Peyer's patch (tissue), 4 donors: ENCODE results near the gene KDM1B. TPM values are rescaled to one million over a fixed set of nuclear protein-coding genes. Genes with fewer than 3 reads are reported as not detected.

Experiments used
- DNase-seq, 3 donors: peaks; one replicate each; pipeline ENCODE4 v3.0.0-alpha.2; 2017 to 2019
- H3K27ac ChIP-seq, 4 donors: fragments of 200-600 bp; sonication (generic); one replicate each; pipeline ENCODE4 v1.5.1; 2016 to 2019
- H3K27me3 ChIP-seq, 2 donors: fragments of 200-600 bp; sonication (generic); one replicate each; pipeline ENCODE4 v1.5.1; 2019
- H3K36me3 ChIP-seq, 3 donors: fragments of 200-600 bp; sonication (generic); one replicate each; pipeline ENCODE4 v1.5.1; 2016 to 2019
- H3K4me1 ChIP-seq, 4 donors: fragments of 200-600 bp; sonication (generic); one replicate each; pipeline ENCODE4 v1.5.1; 2016 to 2019
- H3K4me3 ChIP-seq, 4 donors: fragments of 200-600 bp; sonication (generic); 1 replicate in 3 of 4; 2 replicates in 1 of 4; pipeline ENCODE4 v1.5.1; 2016 to 2019; ENCODE audit warnings: mild to moderate bottlenecking in 1 of 4
- H3K9me3 ChIP-seq, 4 donors: fragments of 200-600 bp; sonication (generic); one replicate each; pipeline ENCODE4 v1.5.1; 2016 to 2019; ENCODE audit warnings: mild to moderate bottlenecking in 1 of 4
- CTCF ChIP-seq, 6 experiments: fragments of 450-650 bp in 4 of 6; fragments of 200-600 bp in 2 of 6; sonication (generic) in 1 of 6; IDR thresholded peaks; one replicate each; pipeline ENCODE4 v1.5.1; 2017 to 2019; ENCODE audit warnings: antibody characterized with exemption in 6 of 6, mild to moderate bottlenecking in 3 of 6, moderate library complexity in 1 of 6
- POLR2A ChIP-seq, 2 donors: fragments of 450-650 bp; IDR thresholded peaks; one replicate each; pipeline ENCODE4 v1.5.1; 2017; ENCODE audit warnings: antibody characterized with exemption in 2 of 2, mild to moderate bottlenecking in 2 of 2, moderate library complexity in 2 of 2
- total RNA-seq, 4 donors: library from RNA; depleted of rRNA; stranded (reverse); fragments of >200 nt; gene quantifications; one replicate each; pipeline ENCODE4 v1.1.0, GENCODE V29; 2016

Gene KDM1B
- total RNA-seq, 4 donors from 2014 or later = 15.1 to 22.1 (median 19.1) TPM

GRCh38 chr6:18132346-18132745 lies 22.9 kb upstream of the KDM1B start:
- no peak overlapping the region for H3K4me3 ChIP-seq

GRCh38 chr6:18135171-18135570 lies 20.1 kb upstream of the KDM1B start:
- H3K9me3 ChIP-seq = no peaks in the 10 kb centered on the region
- no peaks in the 10 kb centered on the region for H3K27me3 ChIP-seq
- no peak overlapping the region for H3K27ac ChIP-seq
- no peak for DNase-seq
- no peaks in the 10 kb centered on the region for H3K4me1 ChIP-seq
- H3K36me3 ChIP-seq = peaks cover 0 to 64% (median 0%) of the 10 kb centered on the region in 3 donors
- H3K4me3 ChIP-seq = no peak overlapping the region
- TF ChIP-seq POLR2A (IDR thresholded peaks at IDR 0.05) (no peak), CTCF (IDR thresholded peaks at IDR 0.05) (no peak)

More at GRCh38 chr6:18132346-18132745, 22.9 kb upstream of the KDM1B start:
- Histone ChIP-seq H3K27me3 (no peaks in the 10 kb centered on the region), H3K9me3 (no peaks in the 10 kb centered on the region), H3K4me1 (no peaks in the 10 kb centered on the region), H3K36me3 (peaks cover 0 to 53% (median 0%) of the 10 kb centered on the region in 3 donors), H3K27ac (no peak overlapping the region)
- DNase-seq = no peak
- no peak for TF ChIP-seq POLR2A (IDR thresholded peaks at IDR 0.05)
- no peak for TF ChIP-seq CTCF (IDR thresholded peaks at IDR 0.05)

GRCh38 chr6:18136260-18136659 lies 19.0 kb upstream of the KDM1B start:
- peaks cover 0 to 63% (median 0%) of the 10 kb centered on the region in 3 donors for H3K36me3 ChIP-seq
- H3K9me3 ChIP-seq = no peaks in the 10 kb centered on the region

GRCh38 chr6:18138906-18139305 lies 16.3 kb upstream of the KDM1B start:
- no peaks in the 10 kb centered on the region for H3K9me3 ChIP-seq
- H3K4me3 ChIP-seq = no peak overlapping the region
- DNase-seq = no peak
- peaks cover 0 to 75% (median 0%) of the 10 kb centered on the region in 3 donors for H3K36me3 ChIP-seq
- no peaks in the 10 kb centered on the region for H3K27me3 ChIP-seq
- no peaks in the 10 kb centered on the region for H3K4me1 ChIP-seq
- TF ChIP-seq CTCF (IDR thresholded peaks at IDR 0.05) = no peak
- TF ChIP-seq POLR2A (IDR thresholded peaks at IDR 0.05) = no peak
- no peak overlapping the region for H3K27ac ChIP-seq

More at GRCh38 chr6:18136260-18136659, 19.0 kb upstream of the KDM1B start:
- DNase-seq = no peak
- H3K4me1 ChIP-seq = no peaks in the 10 kb centered on the region
- H3K27me3 ChIP-seq = no peaks in the 10 kb centered on the region
- TF ChIP-seq CTCF (IDR thresholded peaks at IDR 0.05) = no peak
- no peak for TF ChIP-seq POLR2A (IDR thresholded peaks at IDR 0.05)
- no peak overlapping the region for H3K4me3 ChIP-seq
- H3K27ac ChIP-seq = no peak overlapping the region

GRCh38 chr6:18139935-18140621 lies 15.1 kb upstream of the KDM1B start:
- Histone ChIP-seq H3K4me3 (no peak overlapping the region), H3K27me3 (no peaks in the 10 kb centered on the region), H3K4me1 (no peaks in the 10 kb centered on the region), H3K27ac (no peak overlapping the region), H3K36me3 (peaks cover 0 to 76% (median 0%) of the 10 kb centered on the region in 3 donors), H3K9me3 (no peaks in the 10 kb centered on the region)
- no peak for DNase-seq
- TF ChIP-seq POLR2A (IDR thresholded peaks at IDR 0.05) (no peak), CTCF (IDR thresholded peaks at IDR 0.05) (no peak)
